A673 (cell line): ENCODE results near the gene ARHGEF4. TPM values are rescaled to one million over a fixed set of nuclear protein-coding genes. Genes with fewer than 3 reads are reported as not detected.

Source experiments
- Bru-seq: library from RNA; stranded (reverse); fragments of 400-500 nt; gene quantifications from one replicate; lab custom pipeline; 2021; lab: Mats Ljungman, UMichigan
- BruChase-seq, 2 experiments: library from RNA; stranded (reverse); fragments of 400-500 nt; gene quantifications; one replicate each; lab custom pipeline; 2021; lab: Mats Ljungman, UMichigan
- BruUV-seq: library from RNA; stranded (reverse); fragments of 400-500 nt; replicated peaks from 2 replicates; lab custom pipeline; 2021; lab: Mats Ljungman, UMichigan
- CTCF ChIA-PET: fragments of 300-600 bp; sonication (Branson Sonifier 250); formaldehyde crosslinking; loops from one replicate; lab custom pipeline; 2022; ENCODE audit warnings: antibody characterized with exemption; lab: Charles Lee
- POLR2A ChIA-PET: fragments of 300-600 bp; sonication (Branson Sonifier 250); formaldehyde crosslinking; loops from one replicate; lab custom pipeline; 2022; ENCODE audit warnings: antibody characterized with exemption; ENCODE audit not compliant: low non-redundant PET; lab: Charles Lee
- DNase-seq: peaks from one replicate; pipeline ENCODE4 v3.0.0-alpha.2; 2015; ENCODE audit warnings: low spot score
- H3K27ac ChIP-seq: fragments of 200-600 bp; sonication (generic); 2 replicates; pipeline ENCODE4 v1.5.1; 2016; ENCODE audit warnings: mixed run types, low read depth, mild to moderate bottlenecking, mixed read lengths, antibody characterized with exemption, low read length; ENCODE audit not compliant: poor library complexity, severe bottlenecking
- H3K27me3 ChIP-seq: fragments of 200-600 bp; sonication (generic); replicated peaks from 2 replicates; pipeline ENCODE4 v1.6.1; 2017; ENCODE audit warnings: mixed run types, low read depth, mild to moderate bottlenecking, mixed read lengths, antibody characterized with exemption, low read length; ENCODE audit not compliant: insufficient read depth, poor library complexity
- H3K36me3 ChIP-seq: fragments of 200-600 bp; sonication (generic); 2 replicates; pipeline ENCODE4 v1.6.1; 2016; ENCODE audit warnings: mixed run types, mild to moderate bottlenecking, mixed read lengths, antibody characterized with exemption, low read length; ENCODE audit not compliant: insufficient read depth, poor library complexity, severe bottlenecking
- H3K4me1 ChIP-seq: fragments of 200-600 bp; sonication (generic); 2 replicates; pipeline ENCODE4 v1.6.1; 2017; ENCODE audit warnings: mixed run types, mild to moderate bottlenecking, mixed read lengths, antibody characterized with exemption, low read length; ENCODE audit not compliant: insufficient read depth, poor library complexity, severe bottlenecking
- H3K4me3 ChIP-seq: fragments of 200-600 bp; sonication (generic); 2 replicates; pipeline ENCODE4 v1.5.1; 2016; ENCODE audit warnings: low read depth, mixed run types, mild to moderate bottlenecking, mixed read lengths, low read length; ENCODE audit not compliant: poor library complexity, severe bottlenecking
- H3K9me3 ChIP-seq: fragments of 200-600 bp; sonication (generic); 2 replicates; pipeline ENCODE4 v1.6.1; 2016; ENCODE audit warnings: mixed run types, low read depth, mild to moderate bottlenecking, mixed read lengths, antibody characterized with exemption, low read length; ENCODE audit not compliant: poor library complexity, severe bottlenecking
- EZH2 ChIP-seq: fragments of 200-600 bp; sonication (generic); IDR thresholded peaks from 2 replicates; pipeline ENCODE4 v1.6.1; 2017; ENCODE audit warnings: borderline replicate concordance, low read depth, mild to moderate bottlenecking, mixed read lengths, antibody characterized with exemption, low read length; ENCODE audit not compliant: poor library complexity, severe bottlenecking
- intact Hi-C: fragments of 100-400 bp; cut with micrococcal nuclease; formaldehyde crosslinking; loops from one replicate; pipeline ENCODE4 v1.10.0; 2022; ENCODE audit not compliant: unreplicated experiment
- long read RNA-seq: library from polyadenylated mRNA; stranded (forward); transcript quantifications from one replicate; pipeline ENCODE4 v2.0.0, GENCODE V29; 2022
- total RNA-seq: library from RNA; stranded (reverse); gene quantifications from 2 replicates; pipeline ENCODE4 v1.2.3, GENCODE V29; 2021
- TF ChIP-seq, protein P1 (sequence below): fragments of 300-800, 200-600 bp; sonication (generic); conservative IDR thresholded peaks from 2 replicates; pipeline ENCODE4 v1.5.1; 2017; ENCODE audit warnings: low read depth, mild to moderate bottlenecking, antibody characterized with exemption, low read length, moderate library complexity, mixed read lengths

Gene ARHGEF4, protein sequence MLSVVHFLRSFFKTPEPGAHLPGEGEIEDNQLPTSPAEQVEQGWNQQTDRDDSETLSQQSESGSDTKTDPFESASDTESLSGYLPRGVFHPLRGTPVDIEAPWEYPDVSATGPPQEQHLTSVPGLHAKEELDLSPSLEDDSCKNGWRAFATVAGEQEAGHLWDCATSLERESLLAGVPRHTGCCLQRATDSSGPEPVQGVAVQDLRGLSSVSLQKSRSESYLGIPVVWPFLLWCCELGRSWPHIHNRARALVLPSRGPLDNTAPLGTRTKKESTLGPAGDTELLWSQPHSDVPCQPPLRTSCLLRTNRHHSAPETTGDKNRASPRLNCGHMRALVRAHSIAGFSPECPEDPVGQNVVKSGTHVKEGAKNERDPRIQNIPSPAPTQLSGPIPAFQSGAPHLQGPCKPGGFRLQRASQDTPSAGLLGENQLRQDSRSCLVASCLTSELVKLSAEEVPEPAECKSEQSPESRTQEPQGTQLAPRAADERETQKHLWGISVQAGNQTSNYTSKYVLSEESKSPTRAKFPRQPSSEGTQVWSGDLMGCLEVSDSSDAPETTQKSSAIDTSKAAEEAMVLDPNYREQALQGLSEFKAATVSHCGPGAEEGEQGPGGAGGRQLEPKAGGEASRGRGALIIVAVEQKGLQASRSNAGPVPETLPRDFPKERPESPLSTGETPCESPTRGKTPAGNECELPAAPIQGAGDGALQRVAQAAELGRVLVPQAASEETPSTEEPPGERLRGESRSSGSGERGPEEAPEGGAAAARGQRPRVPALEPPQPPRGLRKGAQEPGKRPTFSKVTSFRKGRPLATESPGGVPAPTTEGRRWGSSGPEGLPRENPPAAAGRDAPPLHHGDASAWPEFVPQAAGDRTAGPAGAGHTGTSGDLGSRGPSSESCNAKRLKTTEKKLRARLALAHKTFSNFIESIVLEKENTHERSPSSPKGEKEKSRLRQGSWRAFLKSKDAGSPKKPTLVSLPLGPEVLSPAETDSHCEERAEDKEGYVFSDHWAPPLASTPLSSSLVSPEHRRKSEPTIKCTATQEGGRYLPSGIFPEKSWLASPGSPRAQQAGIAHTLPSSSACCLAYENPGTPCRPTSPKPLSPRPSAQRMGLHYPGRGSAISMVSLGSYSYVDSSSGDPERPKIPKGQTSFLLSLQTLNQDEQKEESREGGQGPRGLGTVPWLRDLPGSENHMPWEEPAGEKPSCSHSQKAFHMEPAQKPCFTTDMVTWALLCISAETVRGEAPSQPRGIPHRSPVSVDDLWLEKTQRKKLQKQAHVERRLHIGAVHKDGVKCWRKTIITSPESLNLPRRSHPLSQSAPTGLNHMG (N-terminal part only)
- total RNA-seq (2.1 and 3.2 TPM in 2 replicates), Bru-seq, nascent RNA (percentile 12 among the genes with signal in this experiment), BruChase-seq, experiment 1, labeled RNA remaining after a 2-hour chase (percentile 10 among the genes with signal in this experiment), BruChase-seq, experiment 2, labeled RNA remaining after a 6-hour chase (percentile 12 among the genes with signal in this experiment)
- long read RNA-seq, partial matches to known transcripts = 0 of 6 reads
- long read RNA-seq, other reads (novel, unspliced or antisense) = 6 of 6 reads

DNA sequence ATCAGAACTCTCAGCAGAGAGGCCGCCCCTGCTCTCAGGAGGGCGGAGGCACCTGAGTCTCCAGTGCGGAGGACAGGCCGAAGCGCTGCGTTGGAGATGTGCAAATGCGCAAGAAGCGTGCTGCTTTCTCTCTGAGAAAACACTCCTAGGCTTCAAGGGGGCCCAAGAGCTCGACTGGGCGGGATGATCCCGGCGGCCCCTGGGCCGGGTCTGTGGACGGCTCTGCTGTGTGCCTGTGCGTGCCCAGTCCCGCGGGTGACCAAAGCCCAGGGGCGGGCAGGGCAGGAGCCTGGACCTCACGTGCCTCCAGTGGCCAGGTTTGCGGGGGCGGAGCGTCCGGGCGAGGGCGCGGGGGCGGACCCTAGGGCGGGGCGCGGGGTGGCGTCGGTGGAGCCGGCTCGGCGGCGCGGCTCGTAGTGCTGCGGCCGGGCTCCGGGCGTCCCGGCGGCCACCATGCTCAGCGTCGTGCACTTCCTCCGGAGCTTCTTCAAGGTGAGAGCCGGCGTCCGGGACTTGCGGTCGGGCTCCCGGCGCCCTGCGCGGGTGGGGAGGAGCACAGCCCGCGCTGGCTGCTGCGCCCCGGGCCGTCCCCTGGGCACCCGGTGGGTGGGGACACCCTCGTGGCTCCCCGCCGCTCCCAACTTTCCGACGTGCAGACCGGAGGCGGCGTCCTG lies at the start of gene ARHGEF4:
Gene ARHGEF4, plus strand, starts transcription at position 414 of the 674 bp plus-strand sequence. Its CDS starts 40 bp downstream, at position 454.
- Histone ChIP-seq H3K27me3 (peaks cover 34% of the 10 kb centered on the region), H3K9me3 (no peaks in the 10 kb centered on the region), H3K36me3 (no peaks in the 10 kb centered on the region), H3K4me1 (no peaks in the 10 kb centered on the region), H3K4me3 (peak within 1 kb of the TSS; percentile 30), H3K27ac (no peak within 1 kb of the TSS)
- no peak for DNase-seq
- TF ChIP-seq, protein P1, sequence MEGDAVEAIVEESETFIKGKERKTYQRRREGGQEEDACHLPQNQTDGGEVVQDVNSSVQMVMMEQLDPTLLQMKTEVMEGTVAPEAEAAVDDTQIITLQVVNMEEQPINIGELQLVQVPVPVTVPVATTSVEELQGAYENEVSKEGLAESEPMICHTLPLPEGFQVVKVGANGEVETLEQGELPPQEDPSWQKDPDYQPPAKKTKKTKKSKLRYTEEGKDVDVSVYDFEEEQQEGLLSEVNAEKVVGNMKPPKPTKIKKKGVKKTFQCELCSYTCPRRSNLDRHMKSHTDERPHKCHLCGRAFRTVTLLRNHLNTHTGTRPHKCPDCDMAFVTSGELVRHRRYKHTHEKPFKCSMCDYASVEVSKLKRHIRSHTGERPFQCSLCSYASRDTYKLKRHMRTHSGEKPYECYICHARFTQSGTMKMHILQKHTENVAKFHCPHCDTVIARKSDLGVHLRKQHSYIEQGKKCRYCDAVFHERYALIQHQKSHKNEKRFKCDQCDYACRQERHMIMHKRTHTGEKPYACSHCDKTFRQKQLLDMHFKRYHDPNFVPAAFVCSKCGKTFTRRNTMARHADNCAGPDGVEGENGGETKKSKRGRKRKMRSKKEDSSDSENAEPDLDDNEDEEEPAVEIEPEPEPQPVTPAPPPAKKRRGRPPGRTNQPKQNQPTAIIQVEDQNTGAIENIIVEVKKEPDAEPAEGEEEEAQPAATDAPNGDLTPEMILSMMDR = no peak
- no peak for TF ChIP-seq EZH2
- ChIA-PET POLR2A (interaction anchor here (0.6 kb wide), 1 partner anchor 1829 kb away, joined by 3 read pairs; no protein-coding TSS in a partner anchor), CTCF (interaction anchor here (1.1 kb wide), 1 partner anchor 39 kb away, joined by 3 read pairs; no protein-coding TSS in a partner anchor)
- BruUV-seq = no TSS peak
- intact Hi-C loops = no loop called here

DNA sequence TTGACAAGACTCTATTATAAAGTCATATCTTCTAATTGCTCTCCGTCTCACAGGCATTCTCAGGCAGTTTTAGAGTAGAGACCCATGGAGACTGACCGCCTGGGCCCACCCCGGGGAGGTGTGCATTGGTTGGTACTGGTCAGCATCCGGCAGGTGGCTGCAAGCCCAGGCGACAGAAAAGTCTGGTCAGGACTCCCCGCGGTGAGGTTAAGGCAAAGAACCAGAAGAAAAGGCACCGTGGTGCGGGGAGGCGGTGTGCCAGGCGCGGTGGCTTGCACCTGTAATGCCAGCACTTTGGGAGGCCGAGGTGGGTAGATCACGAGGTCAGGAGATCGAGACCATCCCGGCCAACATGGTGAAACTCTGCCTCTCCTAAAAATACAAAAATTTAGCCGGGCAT lies 48.9 kb upstream of the ARHGEF4 start:
- POLR2A ChIA-PET = no interaction called here
- no peak for TF ChIP-seq EZH2
- TF ChIP-seq, protein P1 = no peak
- no peak overlapping the region for H3K27ac ChIP-seq
- intact Hi-C loops = no loop called here
- no peaks in the 10 kb centered on the region for H3K4me1 ChIP-seq
- DNase-seq = no peak
- no peaks in the 10 kb centered on the region for H3K36me3 ChIP-seq
- H3K4me3 ChIP-seq = no peak overlapping the region
- BruUV-seq = no TSS peak
- CTCF ChIA-PET = no interaction called here
- no peaks in the 10 kb centered on the region for H3K9me3 ChIP-seq
- peaks cover 8% of the 10 kb centered on the region for H3K27me3 ChIP-seq
